A549 (cell line): ENCODE results near the gene APCDD1L. TPM values are rescaled to one million over a fixed set of nuclear protein-coding genes. Genes with fewer than 3 reads are reported as not detected.

Experiments
- ATAC-seq, 2 experiments: fragments of 200-7000 bp in 1 of 2; fragments of >200 bp in 1 of 2; cut with Nextera tagmentation in 1 of 2; cut with Tn5 transposase in 1 of 2; 3 replicates each; pipeline versions ENCODE4 v1.8.0 to v1.9.1; 2018 to 2020; ENCODE audit warnings: mild to moderate bottlenecking in 1 of 2, moderate library complexity in 1 of 2
- CTCF ChIA-PET: fragments of 300-600 bp; sonication (Branson Sonifier 250); formaldehyde crosslinking; extraction: SDS; loops from one replicate; lab custom pipeline; 2021; ENCODE audit warnings: antibody characterized with exemption, inconsistent platforms; lab: Yijun Ruan, JAX
- POLR2A ChIA-PET: fragments of 350-600 bp; formaldehyde crosslinking; extraction: SDS; loops from one replicate; lab custom pipeline; 2021; ENCODE audit warnings: antibody characterized with exemption, inconsistent platforms; lab: Yijun Ruan, JAX
- DNase-seq, 2 experiments: peaks; one replicate each; pipeline versions ENCODE4 v3.0.0 to v3.0.0-alpha.2; 2011 to 2016; ENCODE audit warnings: low read depth in 1 of 2, low spot score in 1 of 2
- FAIRE-seq: peaks from 2 replicates; lab custom pipeline; 2011; peaks lifted over from hg19 to GRCh38; lab: Jason Lieb, UNC
- H3K27ac ChIP-seq, 2 experiments: fragments of >200 bp; sonication (Bioruptor Twin); formaldehyde crosslinking; 3 replicates each; pipeline ENCODE4 v1.5.1; 2016 to 2017
- H3K4me1 ChIP-seq: fragments of >200 bp; sonication (Bioruptor Twin); formaldehyde crosslinking; 3 replicates; pipeline ENCODE4 v1.6.1; 2016
- H3K4me2 ChIP-seq: fragments of >200 bp; sonication (Bioruptor Twin); formaldehyde crosslinking; 3 replicates; pipeline ENCODE4 v1.6.1; 2016
- H3K4me3 ChIP-seq: fragments of >200 bp; sonication (Bioruptor Twin); formaldehyde crosslinking; 3 replicates; pipeline ENCODE4 v1.5.1; 2016
- H3K9me3 ChIP-seq: fragments of >200 bp; sonication (Bioruptor Twin); formaldehyde crosslinking; 3 replicates; pipeline ENCODE4 v1.6.1; 2016
- BCL3 ChIP-seq: fragments of >200 bp; sonication (Bioruptor Twin); formaldehyde crosslinking; IDR thresholded peaks from 3 replicates; pipeline ENCODE4 v1.6.1; 2016
- CBX8 ChIP-seq: fragments of 200-600 bp; sonication (generic); IDR thresholded peaks from 2 replicates; pipeline ENCODE4 v1.6.1; 2016
- CEBPB ChIP-seq, 2 experiments: fragments of >200 bp in 1 of 2; sonication (Bioruptor Twin) in 1 of 2; formaldehyde crosslinking in 1 of 2; IDR thresholded peaks; 2 replicates each; pipeline ENCODE4 v1.6.1; 2012 to 2016
- CHD2 ChIP-seq: fragments of 150-350 bp; IDR thresholded peaks from 2 replicates; pipeline ENCODE4 v1.6.1; 2014; ENCODE audit warnings: low read length; ENCODE audit not compliant: partially characterized antibody
- EHF ChIP-seq: fragments of 250-450 bp; sonication (Bioruptor Pico); IDR thresholded peaks from 2 replicates; pipeline ENCODE4 v1.5.0; 2020; ENCODE audit warnings: mild to moderate bottlenecking
- HDAC2 ChIP-seq: fragments of 200-600 bp; sonication (generic); IDR thresholded peaks from 2 replicates; pipeline ENCODE4 v1.6.1; 2016
- HMGXB4 ChIP-seq: fragments of 250-450 bp; sonication (Bioruptor Pico); IDR thresholded peaks from 2 replicates; pipeline ENCODE4 v1.5.0; 2021; ENCODE audit warnings: mild to moderate bottlenecking, moderate library complexity, borderline replicate concordance
- HOXB5 ChIP-seq: fragments of 250-450 bp; sonication (Bioruptor Pico); IDR thresholded peaks from 2 replicates; pipeline ENCODE4 v1.5.0; 2020; ENCODE audit warnings: mild to moderate bottlenecking, moderate library complexity
- JUN ChIP-seq, 2 experiments: fragments of >200 bp; sonication (Bioruptor Twin); formaldehyde crosslinking; IDR thresholded peaks; 2 replicates in 1 of 2; 3 replicates in 1 of 2; pipeline ENCODE4 v1.6.1; 2016 to 2017
- JUNB ChIP-seq: fragments of >200 bp; sonication (Bioruptor Twin); formaldehyde crosslinking; IDR thresholded peaks from 2 replicates; pipeline ENCODE4 v1.6.1; 2016
- KDM5A ChIP-seq: fragments of 200-600 bp; sonication (generic); IDR thresholded peaks from 2 replicates; pipeline ENCODE4 v1.6.1; 2016; ENCODE audit warnings: antibody characterized with exemption, mild to moderate bottlenecking
- MAX ChIP-seq: IDR thresholded peaks from 2 replicates; pipeline ENCODE4 v1.6.1; 2012
- MYC ChIP-seq: IDR thresholded peaks from 2 replicates; pipeline ENCODE4 v1.6.1; 2012; ENCODE audit warnings: mild to moderate bottlenecking, inconsistent platforms, low read length, improper control_type of control experiment, borderline replicate concordance
- NPAS2 ChIP-seq: fragments of 250-450 bp; sonication (Bioruptor Pico); IDR thresholded peaks from 2 replicates; pipeline ENCODE4 v1.8.0; 2022; ENCODE audit warnings: mild to moderate bottlenecking, moderate library complexity, borderline replicate concordance
- PBX3 ChIP-seq: IDR thresholded peaks from 2 replicates; pipeline ENCODE4 v1.6.1; 2012
- PHF8 ChIP-seq: fragments of 200-600 bp; sonication (generic); IDR thresholded peaks from 2 replicates; pipeline ENCODE4 v1.6.1; 2016; ENCODE audit warnings: low read depth, mild to moderate bottlenecking, antibody characterized with exemption, moderate library complexity, borderline replicate concordance
- POLR2AphosphoS2 ChIP-seq: conservative IDR thresholded peaks from 2 replicates; pipeline ENCODE4 v1.6.1; 2012; ENCODE audit warnings: low read length, improper control_type of control experiment, inconsistent platforms
- RAD21 ChIP-seq, 2 experiments: fragments of >200 bp in 1 of 2; sonication (Bioruptor Twin) in 1 of 2; formaldehyde crosslinking in 1 of 2; IDR thresholded peaks in 1 of 2; conservative IDR thresholded peaks in 1 of 2; 2 replicates in 1 of 2; 3 replicates in 1 of 2; pipeline ENCODE4 v1.6.1; 2012 to 2018; ENCODE audit warnings: inconsistent platforms in 1 of 2
- REST ChIP-seq: fragments of 200-600 bp; sonication (generic); IDR thresholded peaks from 2 replicates; pipeline ENCODE4 v1.6.1; 2016; ENCODE audit warnings: antibody characterized with exemption, mild to moderate bottlenecking, moderate library complexity
- ZC3H11A ChIP-seq: fragments of 450-650 bp; IDR thresholded peaks from 2 replicates; pipeline ENCODE4 v1.6.1; 2014; ENCODE audit warnings: antibody characterized with exemption, mild to moderate bottlenecking
- ZNF302 ChIP-seq: fragments of 250-450 bp; sonication (Bioruptor Pico); IDR thresholded peaks from 2 replicates; pipeline ENCODE4 v1.9.0; 2021; ENCODE audit warnings: inconsistent platforms, mild to moderate bottlenecking, moderate library complexity
- WGBS: methylation state at CpG from one replicate; pipeline ENCODE4 v1.1.6; 2017; ENCODE audit errors: missing lambda C conversion rate; 5-methylcytosine and 5-hydroxymethylcytosine counted together
- polyA plus RNA-seq, 4 experiments: library from polyadenylated mRNA; depleted of rRNA in 3 of 4; stranded (reverse); fragments of >200 nt; fragmentation: RNase III in 1 of 4; extraction: RNeasy Plus Mini Kit Qiagen cat#74134 plus additional on column Dnase treatment in 1 of 4; gene quantifications; 2 replicates in 3 of 4; 3 replicates in 1 of 4; pipeline ENCODE4 v1.2.3, GENCODE V29; 2011 to 2017
- TF ChIP-seq, protein P1 (sequence below): fragments of 250-450 bp; sonication (Bioruptor Pico); IDR thresholded peaks from 2 replicates; pipeline ENCODE4 v1.5.0; 2020; ENCODE audit warnings: low read depth, mild to moderate bottlenecking, moderate library complexity

APCDD1L gene
- polyA plus RNA-seq, 2 of the 4 experiments (the other 2 are of a cell fraction): not detected

DNA sequence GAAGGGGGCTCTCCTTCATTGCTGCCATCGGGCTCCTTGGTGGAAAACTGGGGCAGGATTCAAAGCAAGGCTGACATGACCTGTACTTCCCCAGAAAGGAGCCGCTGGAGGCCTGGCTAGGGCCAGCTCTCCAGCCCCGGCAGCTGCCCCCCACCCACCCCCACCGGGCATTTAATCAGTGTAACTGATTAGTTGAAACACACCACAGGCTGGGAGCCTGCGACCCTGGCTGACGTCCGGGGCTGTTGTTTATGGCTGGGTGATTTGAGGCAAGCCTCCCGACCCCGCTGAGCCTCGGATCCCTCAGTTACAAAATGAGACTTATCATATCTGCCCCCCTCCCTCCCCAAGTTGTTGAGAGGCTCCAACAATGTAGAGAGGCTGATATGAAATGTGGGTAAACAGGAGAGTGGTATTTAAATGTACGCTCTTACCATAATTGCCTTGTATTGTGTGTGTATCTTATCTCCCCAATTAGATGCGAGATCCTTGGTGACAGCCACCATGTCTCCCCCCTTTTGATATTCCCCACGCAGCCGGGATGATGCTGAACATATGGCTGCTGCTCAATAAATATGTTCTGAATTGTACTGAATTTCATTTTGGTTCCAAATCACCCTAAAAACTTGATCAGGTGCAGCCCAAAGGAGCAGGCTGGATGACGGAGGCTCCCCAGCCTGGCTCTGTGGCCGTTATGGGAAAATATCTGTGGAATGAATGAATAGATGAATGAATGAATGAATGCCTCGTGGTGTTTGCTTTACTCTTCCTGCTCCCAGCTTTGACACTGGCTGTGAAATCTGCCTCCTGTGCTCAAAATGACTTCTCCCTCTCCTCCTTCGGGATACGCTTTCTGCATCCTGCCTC is 31.8 kb upstream of the APCDD1L start (continued):
- TF ChIP-seq JUNB (no peak), MYC (no peak), EHF (no peak), JUN (IDR thresholded peaks at IDR 0.05) (no peak)
- TF ChIP-seq, all 56 proteins: peak for 0

DNA sequence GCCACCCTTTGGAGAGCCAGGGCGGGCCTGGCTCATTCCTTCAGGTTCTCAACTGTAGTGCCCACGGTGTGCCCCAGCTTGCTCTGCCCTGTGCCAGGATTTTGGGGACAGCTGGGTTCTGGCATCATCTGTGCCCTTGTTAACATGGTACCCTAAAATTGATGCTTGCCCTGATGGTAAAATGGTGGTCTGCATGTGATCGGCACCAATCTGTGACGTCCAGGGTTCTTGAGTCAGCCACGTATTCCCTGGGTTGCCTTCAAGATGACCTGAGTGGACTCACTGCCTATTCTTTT is 31.2 kb upstream of the APCDD1L start:
- Histone ChIP-seq H3K4me2 (no peak overlapping the region), H3K27ac (no peak overlapping the region)
- FAIRE-seq: no peak
- ChIA-PET CTCF (no interaction called here), POLR2A (no interaction called here)
- DNase-seq: no peak
- ATAC-seq: no peak
- TF ChIP-seq KDM5A (no peak), POLR2AphosphoS2 (no peak), PHF8 (no peak), HOXB5 (no peak), HDAC2 (no peak), CEBPB (IDR thresholded peaks at IDR 0.05) (no peak), RAD21 (conservative IDR thresholded peaks at IDR 0.05 in 1 of 2, IDR thresholded peaks at IDR 0.05 in 1 of 2) (no peak), JUN (IDR thresholded peaks at IDR 0.05) (no peak), ZC3H11A (no peak), MAX (no peak), HMGXB4 (no peak), ZNF302 (CRISPR knock-in tag) (no peak), REST (no peak), CBX8 (no peak), JUNB (no peak), BCL3 (no peak), NPAS2 (CRISPR knock-in tag) (no peak), CHD2 (no peak), PBX3 (no peak)
- TF ChIP-seq, protein P1, sequence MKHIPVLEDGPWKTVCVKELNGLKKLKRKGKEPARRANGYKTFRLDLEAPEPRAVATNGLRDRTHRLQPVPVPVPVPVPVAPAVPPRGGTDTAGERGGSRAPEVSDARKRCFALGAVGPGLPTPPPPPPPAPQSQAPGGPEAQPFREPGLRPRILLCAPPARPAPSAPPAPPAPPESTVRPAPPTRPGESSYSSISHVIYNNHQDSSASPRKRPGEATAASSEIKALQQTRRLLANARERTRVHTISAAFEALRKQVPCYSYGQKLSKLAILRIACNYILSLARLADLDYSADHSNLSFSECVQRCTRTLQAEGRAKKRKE (CRISPR knock-in tag): no peak
- TF ChIP-seq, all 56 proteins: peak for 0
- 77% methylated on average over 5 of the region's 5 CpGs for WGBS
- Histone ChIP-seq H3K4me3 (no peak overlapping the region), H3K4me1 (no peaks in the 10 kb centered on the region), H3K9me3 (no peaks in the 10 kb centered on the region)
